GM23338 (cell line): ENCODE data around the gene CD99L2. TPM values are rescaled to one million over a fixed set of nuclear protein-coding genes. Genes with fewer than 3 reads are reported as not detected.

Experiments
- ATAC-seq: fragments of 200-7000 bp; cut with Tn5 transposase; 3 replicates; pipeline ENCODE4 v1.9.1; 2020
- DNase-seq: peaks from one replicate; pipeline ENCODE4 v3.0.0-alpha.2; 2015; ENCODE audit warnings: low spot score
- H2AFZ ChIP-seq: fragments of 200-600 bp; sonication (generic); 2 replicates; pipeline ENCODE4 v1.8.0; 2016; ENCODE audit warnings: antibody characterized with exemption, mild to moderate bottlenecking, moderate library complexity
- H3F3A ChIP-seq: fragments of 200-600 bp; sonication (generic); replicated peaks from 2 replicates; pipeline ENCODE4 v1.8.0; 2017; ENCODE audit warnings: antibody characterized with exemption, mixed run types, low read depth
- H3K27ac ChIP-seq: fragments of 200-600 bp; sonication (generic); 2 replicates; pipeline ENCODE4 v1.6.1; 2016; ENCODE audit warnings: low read depth
- H3K27me3 ChIP-seq: fragments of 200-600 bp; sonication (generic); 2 replicates; pipeline ENCODE4 v1.8.0; 2016; ENCODE audit warnings: mild to moderate bottlenecking, mixed run types, moderate library complexity; ENCODE audit not compliant: insufficient read depth
- H3K36me3 ChIP-seq: fragments of 200-600 bp; sonication (generic); 2 replicates; pipeline ENCODE4 v1.8.0; 2016; ENCODE audit warnings: mild to moderate bottlenecking; ENCODE audit not compliant: insufficient read depth
- H3K4me1 ChIP-seq: fragments of 200-600 bp; sonication (generic); 2 replicates; pipeline ENCODE4 v1.8.0; 2016; ENCODE audit warnings: mild to moderate bottlenecking, moderate library complexity; ENCODE audit not compliant: insufficient read depth
- H3K4me2 ChIP-seq: fragments of 200-600 bp; sonication (generic); 2 replicates; pipeline ENCODE4 v1.7.1; 2017; ENCODE audit warnings: mixed run types
- H3K4me3 ChIP-seq: fragments of 200-600 bp; sonication (generic); 2 replicates; pipeline ENCODE4 v1.6.1; 2016; ENCODE audit warnings: mixed run types
- H3K79me2 ChIP-seq: fragments of 200-600 bp; sonication (generic); replicated peaks from 2 replicates; pipeline ENCODE4 v1.8.0; 2017; ENCODE audit warnings: mild to moderate bottlenecking; ENCODE audit not compliant: insufficient read depth
- H3K9me2 ChIP-seq: fragments of 200-600 bp; sonication (generic); 2 replicates; pipeline ENCODE4 v1.8.0; 2017; ENCODE audit not compliant: insufficient read depth
- H4K20me1 ChIP-seq: fragments of 200-600 bp; sonication (generic); replicated peaks from 2 replicates; pipeline ENCODE4 v1.8.0; 2017; ENCODE audit warnings: mild to moderate bottlenecking; ENCODE audit not compliant: insufficient read depth
- H3K27ac Mint-ChIP-seq: 2 replicates; pipeline ENCODE4 v1.8.0; 2020; ENCODE audit warnings: inconsistent platforms, mild to moderate bottlenecking, moderate library complexity, mixed read lengths
- H3K27me3 Mint-ChIP-seq: 3 replicates; pipeline ENCODE4 v1.8.0; 2022; ENCODE audit warnings: low read depth, mild to moderate bottlenecking, moderate library complexity, mixed read lengths, inconsistent platforms; ENCODE audit not compliant: insufficient read depth, poor library complexity
- H3K36me3 Mint-ChIP-seq: 3 replicates; pipeline ENCODE4 v1.8.0; 2021; ENCODE audit warnings: low read depth, mild to moderate bottlenecking, inconsistent platforms, moderate library complexity, mixed read lengths
- H3K4me1 Mint-ChIP-seq: 3 replicates; pipeline ENCODE4 v1.8.0; 2020; ENCODE audit warnings: mild to moderate bottlenecking, inconsistent platforms, mixed read lengths
- H3K4me3 Mint-ChIP-seq: 3 replicates; pipeline ENCODE4 v1.8.0; 2021; ENCODE audit warnings: moderate library complexity, mild to moderate bottlenecking, inconsistent platforms, mixed read lengths
- H3K9me3 Mint-ChIP-seq: 3 replicates; pipeline ENCODE4 v1.8.0; 2020; ENCODE audit warnings: moderate library complexity, mild to moderate bottlenecking, inconsistent platforms, mixed read lengths
- CREB1 ChIP-seq: fragments of 250-450 bp; sonication (Bioruptor Pico); IDR thresholded peaks from 2 replicates; pipeline ENCODE4 v1.5.0; 2020; ENCODE audit warnings: low read depth, mild to moderate bottlenecking, moderate library complexity
- ETS1 ChIP-seq: IDR thresholded peaks from 2 replicates; pipeline ENCODE4 v1.6.1; 2016; ENCODE audit warnings: antibody characterized with exemption
- EZH2phosphoT487 ChIP-seq: fragments of 200-600 bp; sonication (generic); IDR thresholded peaks from one replicate; pipeline ENCODE4 v1.8.1; 2018; ENCODE audit warnings: antibody characterized with exemption; ENCODE audit not compliant: unreplicated experiment
- JUNB ChIP-seq: IDR thresholded peaks from one replicate; pipeline ENCODE4 v1.6.1; 2016; ENCODE audit warnings: antibody characterized with exemption; ENCODE audit not compliant: unreplicated experiment
- NANOG ChIP-seq: IDR thresholded peaks from 2 replicates; pipeline ENCODE4 v1.6.1; 2016; ENCODE audit warnings: antibody characterized with exemption, borderline replicate concordance
- POLR2AphosphoS5 ChIP-seq: IDR thresholded peaks from 2 replicates; pipeline ENCODE4 v1.6.1; 2016; ENCODE audit warnings: antibody characterized with exemption, low read depth
- REST ChIP-seq: IDR thresholded peaks from one replicate; pipeline ENCODE4 v1.6.1; 2018; ENCODE audit warnings: antibody characterized with exemption; ENCODE audit not compliant: unreplicated experiment
- STAT1 ChIP-seq: IDR thresholded peaks from one replicate; pipeline ENCODE4 v1.6.1; 2016; ENCODE audit warnings: antibody characterized with exemption; ENCODE audit not compliant: unreplicated experiment
- ZNF114 ChIP-seq: fragments of 250-450 bp; sonication (Bioruptor Pico); IDR thresholded peaks from 2 replicates; pipeline ENCODE4 v1.5.0; 2020; ENCODE audit warnings: mild to moderate bottlenecking, moderate library complexity
- ZNF331 ChIP-seq: fragments of 250-450 bp; sonication (Bioruptor Pico); IDR thresholded peaks from 2 replicates; pipeline ENCODE4 v1.5.0; 2020; ENCODE audit warnings: low read depth, mild to moderate bottlenecking, moderate library complexity
- ZNF462 ChIP-seq: fragments of 250-450 bp; sonication (Bioruptor Pico); IDR thresholded peaks from 2 replicates; pipeline ENCODE4 v1.5.0; 2020; ENCODE audit warnings: mild to moderate bottlenecking, moderate library complexity
- polyA plus RNA-seq: library from polyadenylated mRNA; unstranded; fragments of >200 nt; fragmentation: Nextera tagmentation; extraction: Ambion mirVana; gene quantifications from 2 replicates; pipeline ENCODE4 v1.2.1, GENCODE V29; 2016
- total RNA-seq: library from RNA; depleted of rRNA; stranded (reverse); fragments of >200 nt; shearing (Covaris generic); gene quantifications from 2 replicates; pipeline ENCODE4 v1.2.3, GENCODE V29; 2014

The CD99L2 gene
- total and polyA plus RNA-seq, 2 experiments from 2014 or later = 2.6 to 6.4 TPM

- Histone ChIP-seq H3F3A (no peaks in the 10 kb centered on the region), H4K20me1 (no peaks in the 10 kb centered on the region), H3K4me1 (peaks cover 2% of the 10 kb centered on the region; the same call in 1 of the 2 replicates), H3K79me2 (no peaks in the 10 kb centered on the region), H3K4me2 (no peak overlapping the region), H3K4me3 (no peak overlapping the region), H3K27me3 (no peaks in the 10 kb centered on the region), H3K36me3 (no peaks in the 10 kb centered on the region), H3K27ac (no peak overlapping the region), H2AFZ (no peak overlapping the region), H3K9me2 (no peaks in the 10 kb centered on the region)
- H3K9me3 Mint-ChIP-seq = no peaks in the 10 kb centered on the region; the same call in 2 of the 3 replicates
- DNase-seq (no peak), ATAC-seq (no peak)
- no peak overlapping the region for H3K4me3 Mint-ChIP-seq
- H3K4me1 Mint-ChIP-seq = peaks cover 17% of the 10 kb centered on the region
- TF ChIP-seq NANOG = no peak
- TF ChIP-seq POLR2AphosphoS5 = no peak
- H3K36me3 Mint-ChIP-seq = no peaks in the 10 kb centered on the region; the same call in 2 of the 3 replicates
- H3K27ac Mint-ChIP-seq = no peak overlapping the region
- peaks cover 4% of the 10 kb centered on the region for H3K27me3 Mint-ChIP-seq
Observed at GRCh38 chrX:150769408-150769807, 129.1 kb downstream of the CD99L2 start.

- H3K4me2 ChIP-seq = no peak overlapping the region
- no peaks in the 10 kb centered on the region for H3K36me3 ChIP-seq
- no peaks in the 10 kb centered on the region for H4K20me1 ChIP-seq
- H3K79me2 ChIP-seq = no peaks in the 10 kb centered on the region
- DNase-seq (no peak), ATAC-seq (no peak)
- Mint-ChIP-seq H3K9me3 (no peaks in the 10 kb centered on the region; the same call in 2 of the 3 replicates), H3K27ac (no peak overlapping the region), H3K36me3 (no peaks in the 10 kb centered on the region; the same call in 2 of the 3 replicates), H3K27me3 (peaks cover 4% of the 10 kb centered on the region), H3K4me3 (no peak overlapping the region), H3K4me1 (peaks cover 19% of the 10 kb centered on the region)
- H3K4me3 ChIP-seq = no peak overlapping the region
- TF ChIP-seq ZNF462 (CRISPR knock-in tag) (no peak), STAT1 (no peak), ZNF114 (CRISPR knock-in tag) (no peak), CREB1 (CRISPR knock-in tag) (no peak), ETS1 (no peak), JUNB (no peak), REST (no peak), EZH2phosphoT487 (no peak), NANOG (no peak), ZNF331 (no peak), POLR2AphosphoS5 (no peak)
- H3K4me1 ChIP-seq = peaks cover 2% of the 10 kb centered on the region; the same call in 1 of the 2 replicates
- H3F3A ChIP-seq = no peaks in the 10 kb centered on the region
- no peak overlapping the region for H2AFZ ChIP-seq
- H3K27ac ChIP-seq = no peak overlapping the region
- H3K9me2 ChIP-seq = no peaks in the 10 kb centered on the region
- H3K27me3 ChIP-seq = no peaks in the 10 kb centered on the region
Observed at GRCh38 chrX:150768580-150769190, 129.8 kb downstream of the CD99L2 start.
